PC-3 (cell line): ENCODE results near the gene SPC24. TPM values are rescaled to one million over a fixed set of nuclear protein-coding genes. Genes with fewer than 3 reads are reported as not detected.

Source experiments
- ATAC-seq: fragments of 200-7000 bp; cut with Tn5 transposase; 2 replicates; pipeline ENCODE4 v1.9.1; 2020; ENCODE audit warnings: mild to moderate bottlenecking, moderate library complexity
- BruUV-seq: library from RNA; stranded (reverse); fragments of 400-500 nt; replicated peaks from 2 replicates; lab custom pipeline; 2021; lab: Mats Ljungman, UMichigan
- CTCF ChIA-PET: fragments of 300-600 bp; sonication (Branson Sonifier 250); formaldehyde crosslinking; loops from one replicate; lab custom pipeline; 2022; ENCODE audit warnings: antibody characterized with exemption; lab: Charles Lee
- POLR2A ChIA-PET: fragments of 300-600 bp; sonication (Branson Sonifier 250); formaldehyde crosslinking; loops from one replicate; lab custom pipeline; 2022; ENCODE audit warnings: antibody characterized with exemption; ENCODE audit not compliant: unreplicated experiment; lab: Charles Lee
- DNase-seq: peaks from one replicate; pipeline ENCODE4 v3.0.0-alpha.2; 2015
- H2AFZ ChIP-seq: fragments of 300-600 bp; sonication (generic); 2 replicates; pipeline ENCODE4 v1.6.0; 2016; ENCODE audit warnings: antibody characterized with exemption, low read length
- H3F3A ChIP-seq: fragments of 300-600 bp; sonication (generic); one replicate; pipeline ENCODE4 v1.6.0; 2017; ENCODE audit warnings: antibody characterized with exemption, low read length, control low read depth, mild to moderate bottlenecking; ENCODE audit not compliant: unreplicated experiment
- H3K27ac ChIP-seq: fragments of 300-600 bp; sonication (generic); 2 replicates; pipeline ENCODE4 v1.5.1; 2016; ENCODE audit warnings: mild to moderate bottlenecking, low read length
- H3K27me3 ChIP-seq: fragments of 300-600 bp; sonication (generic); 2 replicates; pipeline ENCODE4 v1.6.1; 2016; ENCODE audit warnings: low read length, mixed read lengths
- H3K36me3 ChIP-seq: fragments of 300-600 bp; sonication (generic); 2 replicates; pipeline ENCODE4 v1.6.1; 2016; ENCODE audit warnings: low read depth, mixed run types, low read length, mixed read lengths
- H3K4me1 ChIP-seq: fragments of 300-600 bp; sonication (generic); 2 replicates; pipeline ENCODE4 v1.5.1; 2016; ENCODE audit warnings: low read length; ENCODE audit not compliant: insufficient read depth
- H3K4me2 ChIP-seq: fragments of 300-600 bp; sonication (generic); 2 replicates; pipeline ENCODE4 v1.6.0; 2016; ENCODE audit warnings: low read length
- H3K4me3 ChIP-seq: fragments of 300-600 bp; sonication (generic); 2 replicates; pipeline ENCODE4 v1.5.1; 2016; ENCODE audit warnings: mild to moderate bottlenecking, low read length, mixed read lengths
- H3K79me2 ChIP-seq: fragments of 300-600 bp; sonication (generic); 2 replicates; pipeline ENCODE4 v1.6.1; 2017; ENCODE audit warnings: low read length, mixed read lengths
- H3K9ac ChIP-seq: fragments of 300-600 bp; sonication (generic); 2 replicates; pipeline ENCODE4 v1.6.0; 2016; ENCODE audit warnings: mild to moderate bottlenecking, low read length
- H3K9me2 ChIP-seq: fragments of 300-600 bp; sonication (generic); replicated peaks from 2 replicates; pipeline ENCODE4 v1.6.1; 2016; ENCODE audit warnings: mixed run types, low read length, mixed read lengths
- H3K9me3 ChIP-seq: fragments of 300-600 bp; sonication (generic); 2 replicates; pipeline ENCODE4 v1.6.1; 2016; ENCODE audit warnings: low read length, mixed read lengths
- H4K20me1 ChIP-seq: fragments of 300-600 bp; sonication (generic); 2 replicates; pipeline ENCODE4 v1.6.1; 2016; ENCODE audit warnings: low read length, mixed read lengths
- EZH2 ChIP-seq: fragments of 300-600 bp; sonication (generic); IDR thresholded peaks from one replicate; pipeline ENCODE4 v1.6.1; 2017; ENCODE audit warnings: antibody characterized with exemption, mild to moderate bottlenecking, low read length; ENCODE audit not compliant: unreplicated experiment
- EZH2phosphoT487 ChIP-seq: fragments of 300-600 bp; sonication (generic); IDR thresholded peaks from 2 replicates; pipeline ENCODE4 v1.6.1; 2018; ENCODE audit warnings: mild to moderate bottlenecking, antibody characterized with exemption, low read length, borderline replicate concordance
- intact Hi-C: fragments of 100-400 bp; cut with micrococcal nuclease; formaldehyde crosslinking; loops from 2 replicates; pipeline ENCODE4 v1.9.0; 2023
- total RNA-seq: library from RNA; depleted of rRNA; stranded (reverse); fragments of >200 nt; gene quantifications from 2 replicates; pipeline ENCODE4 v1.2.3, GENCODE V29; 2014
- TF ChIP-seq, protein P1 (sequence below): fragments of 300-600 bp; sonication (generic); conservative IDR thresholded peaks from 2 replicates; pipeline ENCODE4 v1.5.1; 2017; ENCODE audit warnings: antibody characterized with exemption, low read depth, mild to moderate bottlenecking, low read length

The SPC24 gene
- total RNA-seq, 1 experiment from 2014 or later: 142 TPM

DNA sequence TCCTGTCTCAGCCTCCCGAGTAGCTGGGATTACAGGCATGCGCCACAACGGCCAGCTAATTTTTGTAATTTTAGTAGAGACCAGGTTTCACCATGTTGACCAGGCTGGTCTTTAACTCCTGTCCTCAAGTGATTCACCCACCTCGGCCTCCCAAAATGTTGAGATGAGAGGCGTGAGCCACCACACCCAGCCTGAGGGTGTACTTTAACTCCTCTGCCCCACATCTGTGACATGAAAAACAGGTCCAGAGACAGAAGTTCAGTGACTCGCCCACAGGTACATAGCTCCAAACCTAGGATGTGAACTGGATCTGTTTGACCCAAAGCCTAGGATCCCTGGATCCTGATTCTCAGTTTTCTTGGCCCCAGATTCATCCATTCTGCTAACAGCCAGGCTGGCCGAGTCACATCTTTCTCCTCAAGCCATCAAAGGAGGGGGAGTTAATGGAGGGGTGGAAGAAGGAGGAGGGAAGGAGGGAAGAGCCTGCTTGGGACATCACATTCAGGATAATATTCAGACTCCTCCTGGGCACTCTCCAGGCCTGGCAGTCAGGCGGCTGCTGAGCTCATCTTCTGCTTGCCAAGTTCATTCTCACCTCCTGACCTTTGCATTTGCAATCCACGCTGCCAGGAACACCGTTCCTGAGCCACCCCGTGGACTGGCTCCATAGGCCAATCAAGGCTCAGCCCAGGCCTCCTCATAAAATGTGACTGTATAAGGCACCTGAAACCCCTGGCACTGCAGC lies 3.1 kb downstream of the SPC24 start:
- Histone ChIP-seq H3K9me3 (no peaks in the 10 kb centered on the region), H3F3A (no peaks in the 10 kb centered on the region), H4K20me1 (no peaks in the 10 kb centered on the region), H3K9ac (no peak overlapping the region; the same call in 1 of the 2 replicates), H3K9me2 (no peaks in the 10 kb centered on the region), H2AFZ (no peak overlapping the region), H3K27me3 (no peaks in the 10 kb centered on the region), H3K4me2 (peak overlapping the region; percentile 53), H3K27ac (peak overlapping the region; percentile 65), H3K4me1 (peaks cover 28% of the 10 kb centered on the region), H3K36me3 (peaks cover 20% of the 10 kb centered on the region), H3K79me2 (peaks cover 60% of the 10 kb centered on the region), H3K4me3 (peak overlapping the region; percentile 27; the same call in 1 of the 2 replicates)
- intact Hi-C loops: no loop called here
- TSS peak; percentile 18 for BruUV-seq
- DNase-seq: peak; percentile 82
- ATAC-seq: peak; percentile 40
- POLR2A ChIA-PET: interaction anchor here (0.5 to 1.3 kb wide), 3 partner anchors 9 to 1794 kb away, joined by 7 to 14 read pairs (median 8); no protein-coding TSS in a partner anchor
- CTCF ChIA-PET: interaction anchor here (0.6 to 1.2 kb wide), 4 partner anchors 10 to 52 kb away, joined by 3 to 6 read pairs (median 4); no protein-coding TSS in a partner anchor
- TF ChIP-seq EZH2phosphoT487 (no peak), EZH2 (no peak)
- TF ChIP-seq, protein P1, sequence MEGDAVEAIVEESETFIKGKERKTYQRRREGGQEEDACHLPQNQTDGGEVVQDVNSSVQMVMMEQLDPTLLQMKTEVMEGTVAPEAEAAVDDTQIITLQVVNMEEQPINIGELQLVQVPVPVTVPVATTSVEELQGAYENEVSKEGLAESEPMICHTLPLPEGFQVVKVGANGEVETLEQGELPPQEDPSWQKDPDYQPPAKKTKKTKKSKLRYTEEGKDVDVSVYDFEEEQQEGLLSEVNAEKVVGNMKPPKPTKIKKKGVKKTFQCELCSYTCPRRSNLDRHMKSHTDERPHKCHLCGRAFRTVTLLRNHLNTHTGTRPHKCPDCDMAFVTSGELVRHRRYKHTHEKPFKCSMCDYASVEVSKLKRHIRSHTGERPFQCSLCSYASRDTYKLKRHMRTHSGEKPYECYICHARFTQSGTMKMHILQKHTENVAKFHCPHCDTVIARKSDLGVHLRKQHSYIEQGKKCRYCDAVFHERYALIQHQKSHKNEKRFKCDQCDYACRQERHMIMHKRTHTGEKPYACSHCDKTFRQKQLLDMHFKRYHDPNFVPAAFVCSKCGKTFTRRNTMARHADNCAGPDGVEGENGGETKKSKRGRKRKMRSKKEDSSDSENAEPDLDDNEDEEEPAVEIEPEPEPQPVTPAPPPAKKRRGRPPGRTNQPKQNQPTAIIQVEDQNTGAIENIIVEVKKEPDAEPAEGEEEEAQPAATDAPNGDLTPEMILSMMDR: no peak

DNA sequence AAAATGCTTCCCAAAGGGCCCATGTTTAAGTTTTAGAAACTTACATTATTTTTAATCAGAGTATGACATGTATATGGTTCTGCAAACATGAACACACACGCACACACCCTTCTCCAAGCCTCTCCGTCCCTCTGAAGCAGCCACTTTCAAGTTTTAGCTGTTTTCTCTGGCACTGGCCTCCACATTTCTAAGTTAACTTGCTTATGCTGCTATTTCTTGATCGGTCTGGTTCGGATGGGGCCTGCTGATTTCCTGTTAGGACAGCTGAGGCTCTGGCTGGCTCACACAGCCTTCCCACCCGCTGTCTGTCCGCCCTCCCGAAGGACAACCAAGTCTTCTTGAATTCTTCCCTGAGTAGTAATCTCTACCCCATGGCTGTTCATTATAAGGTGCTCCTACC lies 4.4 kb downstream of the SPC24 start:
- ChIA-PET CTCF (no interaction called here), POLR2A (no interaction called here)
- ATAC-seq (no peak), DNase-seq (no peak)
- BruUV-seq: no TSS peak
- H2AFZ ChIP-seq: no peak overlapping the region
- H3K9me3 ChIP-seq: no peaks in the 10 kb centered on the region
- TF ChIP-seq EZH2 (no peak), EZH2phosphoT487 (no peak)
- TF ChIP-seq, protein P1: no peak
- H4K20me1 ChIP-seq: no peaks in the 10 kb centered on the region
- peaks cover 60% of the 10 kb centered on the region for H3K79me2 ChIP-seq
- H3K4me2 ChIP-seq: no peak overlapping the region
- H3K27ac ChIP-seq: no peak overlapping the region
- no peaks in the 10 kb centered on the region for H3K27me3 ChIP-seq
- H3K9ac ChIP-seq: no peak overlapping the region
- intact Hi-C loops: no loop called here
- peaks cover 26% of the 10 kb centered on the region for H3K36me3 ChIP-seq
- H3F3A ChIP-seq: no peaks in the 10 kb centered on the region
- H3K4me1 ChIP-seq: peaks cover 25% of the 10 kb centered on the region
- H3K9me2 ChIP-seq: no peaks in the 10 kb centered on the region
- no peak overlapping the region for H3K4me3 ChIP-seq

- H3K27ac ChIP-seq: no peak overlapping the region
- H3K36me3 ChIP-seq: peaks cover 39% of the 10 kb centered on the region
- POLR2A ChIA-PET: interaction anchor here (0.6 kb wide), 1 partner anchor 18 kb away, joined by 4 read pairs; no protein-coding TSS in a partner anchor
These were observed 7.6 kb downstream of the SPC24 start for GRCh38 chr19:11148001-11148400.

More at GRCh38 chr19:11148001-11148400, 7.6 kb downstream of the SPC24 start:
- BruUV-seq: no TSS peak
- Histone ChIP-seq H2AFZ (no peak overlapping the region), H3K4me1 (peaks cover 22% of the 10 kb centered on the region), H3K4me2 (no peak overlapping the region), H3K9ac (no peak overlapping the region), H3K79me2 (peaks cover 36% of the 10 kb centered on the region), H4K20me1 (no peaks in the 10 kb centered on the region), H3K9me2 (no peaks in the 10 kb centered on the region), H3K9me3 (no peaks in the 10 kb centered on the region), H3K4me3 (no peak overlapping the region), H3F3A (peaks cover 10% of the 10 kb centered on the region), H3K27me3 (no peaks in the 10 kb centered on the region)
- no peak for DNase-seq
- ATAC-seq: no peak
- CTCF ChIA-PET: interaction anchor here (0.6 kb wide), 1 partner anchor 21 kb away, joined by 3 read pairs; no protein-coding TSS in a partner anchor
- intact Hi-C loops: no loop called here
- TF ChIP-seq EZH2phosphoT487: no peak
- TF ChIP-seq EZH2: no peak
- TF ChIP-seq, protein P1: no peak
